GM15510 (cell line): Measurements from ENCODE around the gene FSIP1.

Experiments used
- POLR2A ChIP-seq: IDR thresholded peaks from 3 replicates; pipeline ENCODE4 v1.6.1; 2011; ENCODE audit warnings: borderline replicate concordance; ENCODE audit not compliant: insufficient read length; ENCODE audit errors: extremely low read depth

FSIP1 gene

GRCh38 chr15:39782441-39783138, at the start of gene FSIP1:
Gene FSIP1, minus strand, starts transcription at chr15:39782841. Its CDS starts 6,317 bp downstream, at chr15:39776524.
- TF ChIP-seq POLR2A: peak; percentile 87

- TF ChIP-seq POLR2A: no peak
Observed at GRCh38 chr15:39830166-39830565, 47.5 kb upstream of the FSIP1 start.

DNA sequence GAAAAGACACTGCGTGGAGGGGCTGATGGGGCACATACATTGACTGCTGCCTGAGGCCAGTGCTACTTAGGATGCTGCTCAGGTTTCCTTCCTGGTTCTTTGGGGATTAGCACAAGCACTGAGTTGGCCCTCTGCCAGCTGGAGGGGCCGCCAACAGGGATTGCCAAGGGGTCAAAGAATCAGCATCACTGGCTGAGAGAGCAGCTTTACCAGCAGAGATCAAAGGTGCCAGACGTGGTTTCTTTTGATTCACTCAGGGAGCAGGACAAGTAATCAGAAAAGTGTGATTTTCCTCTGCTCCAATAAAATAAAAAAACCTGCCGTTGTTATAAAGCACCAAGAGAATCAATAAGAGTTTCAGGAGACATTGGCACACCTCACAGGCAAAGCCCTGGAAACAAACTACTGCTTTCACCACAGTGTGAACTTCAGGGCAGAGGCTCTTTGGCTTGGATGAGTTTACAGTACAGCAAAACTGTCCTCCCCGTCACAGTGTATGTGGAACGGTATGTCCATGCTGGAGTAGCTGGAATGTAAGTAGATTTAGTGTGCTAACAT, 45.8 kb upstream of the FSIP1 start:
- TF ChIP-seq POLR2A: no peak

GRCh38 chr15:39826975-39827374, 44.3 kb upstream of the FSIP1 start:
- no peak for TF ChIP-seq POLR2A

- TF ChIP-seq POLR2A: no peak
Observed at GRCh38 chr15:39823634-39824033, 41.0 kb upstream of the FSIP1 start.

- no peak for TF ChIP-seq POLR2A
Observed at GRCh38 chr15:39820050-39820602, 37.5 kb upstream of the FSIP1 start.

GRCh38 chr15:39819533-39819932, 36.9 kb upstream of the FSIP1 start:
- TF ChIP-seq POLR2A: no peak

DNA sequence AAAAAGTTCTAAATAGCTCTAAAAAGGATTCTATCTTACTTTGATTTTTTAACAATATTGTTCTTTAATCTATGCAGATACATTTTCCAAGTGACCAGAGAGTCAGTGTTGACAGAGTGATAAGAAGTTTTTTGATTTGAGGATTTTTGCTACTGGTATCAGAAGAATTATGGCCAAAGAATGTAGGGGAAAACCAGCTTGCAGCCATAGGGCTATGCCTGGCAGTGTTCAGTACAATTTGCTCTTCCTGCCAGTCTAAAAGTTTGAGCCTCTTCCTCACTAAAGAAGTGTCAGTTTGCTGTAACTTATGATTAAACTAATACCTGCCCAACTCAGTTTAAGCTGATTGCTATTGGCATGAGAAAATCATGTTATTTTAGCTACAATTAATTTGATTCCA, 35.3 kb upstream of the FSIP1 start:
- no peak for TF ChIP-seq POLR2A

DNA sequence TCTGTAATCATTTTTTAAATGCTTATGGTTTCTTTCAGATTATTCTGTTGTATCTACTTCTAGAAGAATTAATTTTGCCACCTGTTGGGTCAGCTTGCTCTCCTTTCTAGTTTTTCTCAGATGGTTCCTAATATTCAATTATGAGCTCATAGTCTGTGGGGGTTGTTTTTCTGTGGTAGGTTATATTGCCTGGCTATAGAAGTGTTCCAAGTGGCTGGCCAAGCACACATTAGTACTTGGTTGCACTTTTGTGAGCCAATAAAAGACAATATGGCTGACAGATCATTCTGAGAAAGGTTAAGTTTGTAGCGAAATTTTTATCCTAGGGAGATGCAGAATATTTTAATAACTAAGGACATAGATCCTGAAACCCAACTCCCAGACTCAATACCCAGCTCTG, 31.8 kb upstream of the FSIP1 start:
- no peak for TF ChIP-seq POLR2A

GRCh38 chr15:39808909-39809308, 26.3 kb upstream of the FSIP1 start:
- no peak for TF ChIP-seq POLR2A

- no peak for TF ChIP-seq POLR2A
Observed at GRCh38 chr15:39807791-39808190, 25.1 kb upstream of the FSIP1 start.

DNA sequence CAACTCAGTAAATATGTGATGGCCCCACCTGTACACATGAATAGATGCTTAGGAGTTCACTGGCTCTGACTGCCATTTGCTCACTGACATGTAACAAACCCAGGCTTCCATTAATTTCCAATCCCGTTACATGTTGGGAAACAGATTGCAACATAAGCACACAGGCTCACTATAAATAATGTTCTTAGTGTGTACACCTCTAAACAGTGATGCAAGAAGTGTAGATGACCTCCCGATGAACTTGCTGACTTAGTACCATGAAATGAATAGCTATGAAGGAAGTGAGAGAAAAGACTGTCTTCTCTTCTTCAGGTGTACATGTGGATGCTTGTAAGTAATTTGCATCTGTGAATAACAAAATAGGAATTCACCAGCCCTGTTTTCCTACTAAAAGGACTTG, 21.4 kb upstream of the FSIP1 start:
- no peak for TF ChIP-seq POLR2A

- TF ChIP-seq POLR2A: no peak
Observed at GRCh38 chr15:39803016-39803415, 20.4 kb upstream of the FSIP1 start.

DNA sequence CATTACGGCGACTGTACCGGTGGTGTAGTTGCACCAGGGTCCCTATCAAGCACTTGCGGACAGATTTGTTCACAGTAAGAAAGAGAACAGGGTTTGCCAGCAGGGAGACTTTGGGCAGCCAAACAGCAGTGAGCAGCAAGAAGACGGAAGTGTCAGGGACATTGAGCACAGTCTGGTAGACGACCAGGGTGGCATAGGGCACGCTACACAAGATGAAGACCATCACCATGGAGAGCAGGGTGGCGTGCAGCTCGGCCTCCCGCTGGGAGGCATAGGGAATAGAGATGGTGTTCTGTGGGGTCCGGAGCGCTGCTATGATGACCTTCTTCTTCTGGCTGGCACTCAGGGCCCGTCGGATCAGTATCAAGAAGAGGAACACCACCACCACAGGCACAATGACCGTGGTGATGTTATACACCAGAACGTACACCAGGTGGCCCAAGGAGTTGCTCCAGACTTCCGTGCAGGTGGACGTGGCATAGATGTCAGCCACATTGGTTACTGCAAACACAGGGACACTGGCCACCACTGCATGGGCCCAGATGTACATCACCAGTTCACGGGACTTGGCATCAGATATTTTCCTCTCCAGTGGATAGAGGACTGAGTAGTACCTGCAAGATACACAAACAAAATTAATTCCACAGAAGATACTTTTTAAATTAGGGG, 19.1 kb upstream of the FSIP1 start:
- TF ChIP-seq POLR2A: no peak

- TF ChIP-seq POLR2A: no peak
Observed at GRCh38 chr15:39799552-39800011, 16.9 kb upstream of the FSIP1 start.

DNA sequence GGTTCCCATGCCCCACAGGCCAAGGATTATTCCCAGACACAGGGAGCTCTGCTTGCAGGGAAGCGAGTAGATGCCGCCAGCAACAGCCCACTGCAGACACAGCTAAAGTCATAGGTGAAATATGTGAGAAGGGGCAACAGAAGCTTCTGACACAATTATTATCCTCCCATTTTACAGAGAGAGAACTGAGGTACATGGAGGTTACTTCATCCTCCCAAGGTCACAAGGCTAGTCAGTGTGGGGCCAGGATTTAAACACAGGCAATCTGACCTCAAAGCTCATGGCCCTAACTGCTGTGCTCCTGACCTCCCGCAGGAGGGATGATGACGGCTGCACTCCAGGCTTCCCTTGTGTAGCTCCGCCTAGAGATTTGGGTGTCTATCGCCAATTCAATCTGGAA, 15.7 kb upstream of the FSIP1 start:
- no peak for TF ChIP-seq POLR2A

DNA sequence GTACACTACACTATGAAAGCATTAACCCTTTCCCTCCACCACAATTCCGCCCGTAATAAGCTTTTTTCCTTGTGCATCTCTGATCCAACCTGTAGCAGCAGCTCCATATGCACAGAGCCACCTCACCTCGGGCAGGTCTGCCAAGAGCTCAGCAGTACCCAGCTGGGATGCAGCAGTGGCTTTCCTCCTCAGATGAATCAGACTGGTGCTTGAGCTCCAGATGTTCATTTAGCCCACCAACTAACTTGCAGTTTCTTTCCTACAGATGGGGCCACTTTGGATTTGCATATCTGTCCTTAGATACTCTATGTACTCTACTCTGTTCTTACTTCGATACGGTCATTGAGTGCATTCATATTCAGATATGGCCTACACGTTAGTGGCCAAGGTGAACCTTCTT, 14.8 kb upstream of the FSIP1 start:
- TF ChIP-seq POLR2A: no peak

GRCh38 chr15:39796601-39797000, 14.0 kb upstream of the FSIP1 start:
- no peak for TF ChIP-seq POLR2A
